Muscle of back (tissue), 11 donors: ENCODE measurements around the gene NFE2L3. TPM values are rescaled to one million over a fixed set of nuclear protein-coding genes. Genes with fewer than 3 reads are reported as not detected.
A peak's percentile ranks its signal among the peaks of the same experiment; 100 is the strongest.
"Not testable (repeated sequence)": the region's sequence is repeated elsewhere in the genome, so short reads cannot be mapped to it uniquely, and the experiment has no call there.

Experiments used
- DNase-seq, 3 donors: peaks; one replicate each; pipeline versions ENCODE4 v3.0.0 to v3.0.0-alpha.2; 2013
- polyA plus RNA-seq, 10 donors: library from polyadenylated mRNA; unstranded; fragments of 120-200 nt; gene quantifications; one replicate each; pipeline ENCODE4 v1.2.1, GENCODE V29; 2013; ENCODE audit not compliant: insufficient read length in 10 of 10

NFE2L3 gene
- polyA plus RNA-seq, 10 donors: 1.7 to 5.9 (median 4.2) TPM

DNA sequence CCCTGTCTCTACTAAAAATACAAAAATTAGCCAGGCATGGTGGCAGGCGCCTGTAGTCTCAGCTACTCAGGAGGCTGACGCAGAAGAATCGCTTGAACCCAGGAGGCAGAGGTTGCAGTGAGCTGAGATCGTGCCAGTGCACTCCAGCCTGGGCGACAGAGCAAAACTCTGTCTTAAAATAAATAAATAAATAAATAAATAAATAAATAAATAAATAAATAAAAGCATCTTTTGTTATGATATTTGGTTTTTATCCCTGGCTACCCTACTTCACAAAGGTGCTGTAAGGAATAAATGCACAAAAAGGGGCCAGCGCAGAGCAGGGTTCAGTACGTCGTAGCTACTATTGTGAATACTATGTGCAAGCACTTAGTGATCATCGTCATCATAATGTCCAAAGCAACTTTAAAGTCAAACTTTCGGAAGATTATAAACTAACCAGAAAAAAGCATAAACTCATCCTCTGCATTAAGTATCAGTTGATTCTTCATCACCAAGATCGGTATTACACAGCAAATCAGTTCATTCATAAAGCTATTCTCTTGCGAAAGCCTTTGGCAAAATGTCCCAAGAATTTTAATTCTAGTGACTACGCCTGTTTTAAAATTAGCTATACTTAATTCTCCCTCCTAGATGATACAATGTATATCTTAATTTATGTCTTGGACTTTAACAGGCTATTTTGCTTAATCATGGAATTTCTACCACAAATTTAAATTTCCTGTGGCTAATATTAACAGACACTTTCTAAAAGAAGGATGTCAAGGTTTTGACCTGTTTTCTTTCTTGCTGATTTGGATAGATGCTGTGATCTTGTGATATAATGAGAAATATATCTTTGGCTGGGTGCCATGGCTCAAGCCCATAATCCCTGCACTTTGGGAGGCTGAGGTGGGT, 7.6 kb upstream of the NFE2L3 start:
- no peak for DNase-seq

DNA sequence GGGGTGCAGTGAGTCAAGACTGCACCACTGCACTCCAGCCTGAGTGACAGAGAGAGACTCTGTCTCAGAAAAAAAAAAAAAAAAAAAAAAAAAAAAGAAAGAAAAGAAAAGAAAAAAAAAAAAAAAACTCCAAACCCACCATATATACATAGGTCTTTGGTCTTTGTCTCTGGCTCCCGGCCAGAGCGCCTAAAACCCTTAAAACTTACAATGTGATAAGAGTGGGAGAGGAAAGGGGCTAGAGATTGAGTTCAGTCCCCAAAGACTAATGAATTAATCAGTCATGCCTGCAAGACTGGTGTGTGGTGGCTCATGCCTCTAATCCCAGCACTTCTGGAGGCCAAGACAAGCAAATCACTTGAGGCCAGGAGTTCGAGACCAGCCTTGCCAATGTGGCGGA, 6.8 kb upstream of the NFE2L3 start:
- no peak for DNase-seq

DNA sequence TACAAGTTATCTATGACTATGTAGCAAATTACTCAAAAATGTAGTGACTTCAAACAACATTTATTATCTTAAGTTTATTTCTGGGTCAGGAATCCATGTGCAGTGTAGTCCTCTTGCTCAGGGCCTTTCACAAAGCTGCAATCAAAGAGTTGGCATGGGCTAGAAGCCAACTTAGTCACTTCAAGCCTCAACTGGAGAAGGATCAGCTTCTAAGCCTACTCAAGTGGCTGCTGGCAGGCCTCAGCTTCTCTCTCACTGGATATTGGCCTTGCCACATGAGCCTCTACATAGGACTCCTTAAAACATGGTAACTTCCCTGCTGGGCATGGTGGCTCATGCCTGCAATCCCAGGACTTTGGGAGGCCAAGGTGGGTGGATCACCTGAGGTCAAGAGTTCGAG, 5.0 kb upstream of the NFE2L3 start:
- DNase-seq: no peak

DNA sequence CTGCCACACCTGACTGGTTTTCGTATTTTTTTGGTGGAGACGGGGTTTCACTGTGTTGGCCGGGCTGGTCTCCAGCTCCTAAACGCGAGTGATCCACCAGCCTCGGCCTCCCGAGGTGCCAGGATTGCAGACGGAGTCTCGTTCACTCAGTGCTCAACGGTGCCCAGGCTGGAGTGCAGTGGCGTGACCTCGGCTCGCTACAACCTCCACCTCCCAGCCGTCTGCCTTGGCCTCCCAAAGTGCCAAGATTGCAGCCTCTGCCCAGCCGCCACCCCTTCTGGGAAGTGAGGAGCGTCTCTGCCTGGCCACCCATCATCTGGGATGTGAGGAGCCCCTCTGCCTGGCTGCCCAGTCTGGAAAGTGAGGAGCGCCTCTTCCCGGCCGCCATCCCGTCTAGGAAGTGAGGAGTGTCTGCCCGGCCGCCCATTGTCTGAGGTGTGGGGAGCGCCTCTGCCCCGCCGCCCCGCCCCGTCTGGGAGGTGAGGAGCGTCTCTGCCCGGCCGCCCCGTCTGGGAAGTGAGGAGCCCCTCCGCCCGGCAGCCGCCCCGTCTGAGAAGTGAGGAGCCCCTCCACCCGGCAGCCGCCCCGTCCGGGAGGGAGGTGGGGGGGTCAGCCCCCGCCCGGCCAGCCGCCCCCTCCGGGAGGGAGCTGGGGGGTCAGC, 4.2 kb upstream of the NFE2L3 start:
- not testable (repeated sequence) for DNase-seq

DNA sequence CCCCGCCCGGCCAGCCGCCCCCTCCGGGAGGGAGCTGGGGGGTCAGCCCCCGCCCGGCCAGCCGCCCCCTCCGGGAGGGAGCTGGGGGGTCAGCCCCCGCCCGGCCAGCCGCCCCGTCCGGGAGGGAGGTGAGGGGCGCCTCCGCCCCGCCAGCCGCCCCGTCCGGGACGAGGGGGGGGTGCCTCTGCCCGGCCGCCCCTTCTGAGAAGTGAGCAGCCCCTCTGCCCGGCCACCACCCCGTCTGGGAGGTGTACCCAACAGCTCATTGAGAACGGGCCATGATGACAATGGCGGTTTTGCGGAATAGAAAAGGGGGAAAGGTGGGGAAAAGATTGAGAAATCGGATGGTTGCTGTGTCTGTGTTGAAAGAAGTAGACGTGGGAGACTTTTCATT, 3.7 kb upstream of the NFE2L3 start:
- DNase-seq: not testable (repeated sequence)

DNA sequence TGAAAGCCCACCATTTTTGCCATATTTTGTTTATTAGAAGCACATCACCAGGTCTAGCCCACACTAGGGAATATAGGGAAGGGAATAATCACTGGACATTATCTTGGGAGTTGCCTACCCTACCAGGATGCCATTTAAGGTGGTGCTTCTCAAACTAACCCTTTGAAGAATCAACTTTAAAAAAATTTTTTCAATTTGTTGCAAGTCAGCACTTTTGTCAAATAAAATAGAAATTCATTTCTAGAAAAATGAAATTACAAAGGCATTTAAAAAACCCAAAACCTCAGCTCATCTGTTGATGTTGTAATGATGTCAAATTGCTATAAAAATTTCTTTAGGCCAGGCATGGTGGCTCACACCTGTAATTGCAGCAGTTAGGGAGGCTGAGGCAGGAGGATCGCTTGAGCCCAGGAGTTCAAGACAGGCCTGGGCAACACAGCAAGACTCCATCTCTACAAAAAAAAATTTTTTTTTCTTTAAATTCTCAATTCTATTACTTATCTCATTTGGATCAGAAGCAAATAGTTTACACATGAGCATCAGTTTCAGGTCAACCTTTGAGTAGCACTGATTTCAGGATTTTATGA, 2.5 kb upstream of the NFE2L3 start:
- DNase-seq: no peak

DNA sequence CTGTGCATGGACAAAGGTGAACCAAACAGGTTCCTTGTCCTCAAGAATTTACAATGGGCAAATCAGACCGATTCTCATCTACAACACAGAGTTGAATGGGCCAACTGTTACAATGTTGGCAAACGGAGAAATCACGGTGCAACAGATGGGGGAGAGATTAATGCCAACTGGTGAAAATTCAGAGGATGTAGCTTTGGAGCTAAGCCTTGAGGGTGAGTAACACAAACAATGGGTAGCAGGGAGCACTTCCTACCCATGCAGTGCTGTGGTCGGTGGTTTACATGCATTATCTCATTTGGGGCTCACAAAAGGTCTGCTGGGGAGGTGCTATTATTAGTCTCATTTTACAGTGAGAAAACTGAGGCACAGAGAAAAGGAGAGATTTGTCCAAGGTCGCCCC, 902 bp upstream of the NFE2L3 start:
- DNase-seq: no peak

DNA sequence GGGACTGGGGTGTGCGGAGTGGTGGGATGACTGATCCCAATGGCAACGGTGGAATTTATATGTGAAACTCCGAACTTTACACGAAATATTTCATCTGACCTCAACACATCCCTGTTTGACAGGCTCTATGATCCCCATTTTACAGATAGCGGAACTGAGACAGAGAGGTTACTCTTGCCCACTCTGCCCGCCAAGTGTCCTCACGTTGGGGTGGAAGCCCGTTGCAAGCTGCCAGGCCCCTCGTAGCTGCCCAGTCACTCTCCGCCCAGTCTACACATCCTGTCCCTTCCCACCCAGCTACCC, 397 bp upstream of the NFE2L3 start:
- DNase-seq: no peak

DNA sequence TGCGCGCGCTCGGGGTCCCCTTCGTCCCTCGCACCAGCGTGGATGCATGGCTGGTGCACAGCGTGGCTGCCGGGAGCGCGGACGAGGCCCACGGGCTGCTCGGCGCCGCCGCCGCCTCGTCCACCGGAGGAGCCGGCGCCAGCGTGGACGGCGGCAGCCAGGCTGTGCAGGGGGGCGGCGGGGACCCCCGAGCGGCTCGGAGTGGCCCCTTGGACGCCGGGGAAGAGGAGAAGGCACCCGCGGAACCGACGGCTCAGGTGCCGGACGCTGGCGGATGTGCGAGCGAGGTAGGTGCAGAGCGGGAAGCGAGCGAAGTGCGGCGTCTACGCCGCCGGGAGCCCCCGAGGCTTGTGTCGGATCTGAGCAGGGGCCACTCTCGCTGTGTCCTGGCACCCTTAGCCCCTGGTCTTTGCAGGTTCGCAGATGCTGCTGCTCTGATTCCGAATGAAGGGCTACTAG, 813 bp downstream of the NFE2L3 start:
- DNase-seq: peak in 1 of 3 donors; percentile 20

DNA sequence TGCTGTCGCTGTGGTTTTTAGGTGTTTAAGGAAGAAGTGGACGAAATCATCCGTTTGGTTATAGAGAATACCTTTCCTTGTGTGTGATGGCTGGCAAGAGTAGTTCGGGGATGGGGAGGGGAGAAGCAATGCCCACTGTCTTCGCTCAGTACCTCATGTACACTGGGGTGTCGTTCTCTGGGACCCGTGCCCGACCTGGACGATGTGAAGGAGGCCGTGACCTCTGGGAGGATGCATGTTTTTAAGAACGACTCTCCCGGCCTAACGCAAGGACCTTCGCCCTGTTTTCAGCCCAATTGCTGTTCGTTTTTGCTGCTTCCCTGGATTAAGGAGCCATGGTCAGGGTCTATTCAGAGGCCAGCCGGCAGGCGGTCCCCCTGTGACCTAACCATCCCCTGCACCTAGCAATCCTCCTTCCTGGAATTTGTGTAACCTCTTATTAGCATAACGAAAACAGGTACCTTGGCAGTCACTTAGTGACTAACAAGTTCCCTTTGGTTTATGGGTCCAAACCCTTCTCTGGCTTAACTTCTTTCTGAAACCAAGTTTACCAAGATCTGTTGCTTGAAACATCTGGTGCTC, 1.3 kb downstream of the NFE2L3 start:
- peak in 1 of 3 donors; percentile 19 for DNase-seq

DNA sequence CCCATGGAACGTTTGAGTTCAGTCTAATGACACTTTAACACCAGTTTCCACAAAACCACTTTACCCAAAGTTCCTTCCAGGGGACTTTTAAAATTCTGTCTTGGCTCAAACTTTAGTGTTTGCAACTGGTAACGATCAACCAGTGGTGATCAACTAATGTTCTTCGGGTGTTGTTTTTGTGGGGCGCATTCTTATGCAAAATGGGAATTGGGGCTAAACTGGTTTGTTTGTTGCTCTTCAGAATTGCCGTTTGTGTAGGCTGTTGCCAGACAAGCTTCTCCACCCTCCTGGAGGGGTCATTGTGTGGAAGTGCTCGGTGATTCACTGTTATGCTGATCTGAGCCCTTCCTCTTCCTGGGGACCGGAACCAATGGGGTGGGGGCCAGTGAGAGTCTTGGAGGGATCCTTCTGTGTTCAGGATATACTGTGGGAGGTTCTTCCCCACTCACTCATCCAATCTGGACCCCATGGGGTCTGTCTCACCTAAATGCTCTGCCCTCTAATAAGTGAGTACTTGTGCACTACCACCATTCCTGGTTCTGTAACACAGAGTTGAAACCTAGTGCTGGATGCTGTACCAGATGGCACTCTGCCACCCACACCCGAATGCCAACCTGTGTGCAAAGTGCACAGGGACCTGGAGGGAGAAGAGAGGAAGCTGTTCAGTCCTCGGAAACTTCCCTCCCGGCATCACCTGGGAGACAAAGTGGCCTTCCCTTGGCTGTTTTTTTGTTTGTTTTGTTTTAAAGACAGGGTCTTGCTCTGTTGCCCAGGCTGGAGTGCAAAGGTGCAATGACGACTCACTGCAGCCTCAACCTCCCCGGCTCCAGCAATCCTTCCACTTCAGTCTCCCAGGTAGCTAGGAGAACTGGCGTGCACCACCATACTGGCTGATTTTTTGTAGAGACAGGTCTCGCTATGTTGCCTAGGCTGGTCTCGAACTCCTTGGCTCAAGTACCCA, 2.1 kb downstream of the NFE2L3 start:
- DNase-seq: no peak

DNA sequence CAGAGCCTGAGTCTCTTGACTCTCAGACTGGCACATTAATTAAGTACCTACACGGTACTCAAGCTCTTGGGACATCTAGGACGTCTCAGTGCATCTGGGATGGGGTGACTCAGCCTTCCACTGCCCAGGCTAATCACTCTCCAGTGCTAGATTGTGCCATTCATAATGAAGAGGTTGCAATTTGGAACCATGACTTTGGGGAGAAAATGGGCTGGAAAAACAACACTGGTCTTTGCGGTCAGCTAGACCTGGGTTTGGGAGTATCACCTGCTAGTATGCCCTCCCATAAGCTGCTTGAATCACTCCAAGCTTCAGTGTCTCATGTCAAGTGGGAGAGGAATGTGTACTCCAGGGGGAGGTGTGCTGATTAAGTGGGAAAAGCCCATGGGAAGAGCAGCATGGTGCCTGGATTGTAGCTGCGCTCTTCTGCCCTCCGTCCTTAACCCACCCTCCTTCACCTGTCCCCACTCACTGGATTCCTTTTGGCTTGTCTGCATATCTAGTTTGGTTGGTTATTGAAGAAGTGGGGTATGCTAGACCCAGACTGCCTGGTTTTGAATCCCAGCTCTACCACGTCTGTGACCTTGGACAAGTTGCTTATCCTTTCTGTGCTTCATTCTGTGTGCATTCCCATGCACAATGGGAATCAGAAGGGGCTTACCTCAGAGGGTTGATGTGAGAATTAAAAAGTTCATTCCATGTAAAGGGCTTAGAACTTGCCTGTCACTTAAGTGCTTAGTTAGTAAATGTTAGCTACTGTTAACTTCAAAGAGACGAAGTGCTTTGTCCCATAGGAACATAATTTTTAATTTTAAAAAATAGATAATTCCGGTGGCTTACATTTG, 3.8 kb downstream of the NFE2L3 start:
- no peak for DNase-seq

DNA sequence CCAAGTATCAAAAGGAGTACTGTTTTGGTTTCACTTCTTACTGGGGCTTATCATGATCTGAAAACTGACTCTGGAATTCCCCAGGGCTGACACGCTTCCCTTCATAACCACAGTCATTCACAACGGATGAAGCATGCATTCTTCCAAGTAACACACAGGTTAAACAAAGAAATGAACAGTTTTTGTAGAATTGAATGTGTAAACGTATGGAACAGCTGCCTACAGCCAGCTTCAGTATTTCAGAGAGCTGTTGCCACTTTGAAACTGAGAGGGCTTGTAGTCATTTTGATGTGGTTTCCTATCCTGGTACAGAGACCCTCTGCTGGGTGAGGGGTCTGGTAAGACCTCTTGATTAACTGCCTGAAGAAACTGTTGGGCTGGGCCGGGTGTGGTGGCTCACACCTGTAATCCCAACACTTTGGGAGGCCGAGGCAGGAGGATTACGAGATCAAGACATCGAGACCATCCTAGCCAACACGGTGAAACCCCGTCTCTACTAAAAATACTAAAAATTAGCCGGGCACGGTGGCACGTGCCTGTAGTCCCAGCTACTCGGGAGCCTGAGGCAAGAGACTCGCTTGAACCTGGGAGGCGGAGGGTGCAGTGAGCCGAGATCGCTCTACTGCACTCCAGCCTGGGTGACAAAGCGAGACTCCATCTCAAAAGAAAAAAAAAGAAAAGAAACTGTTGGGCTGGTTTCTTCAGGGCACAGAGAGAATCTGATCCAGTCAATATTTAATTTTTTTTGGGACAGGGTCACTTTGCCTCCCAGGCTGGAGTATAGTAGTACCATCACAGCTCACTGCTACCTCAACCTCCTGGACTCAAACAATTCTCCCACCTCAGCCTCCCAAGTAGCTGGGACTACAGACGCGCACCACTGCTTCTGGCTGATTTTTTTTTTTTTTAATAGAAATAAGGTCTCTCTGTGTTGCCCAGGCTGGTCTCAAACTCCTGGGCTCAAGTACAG, 4.7 kb downstream of the NFE2L3 start:
- DNase-seq: peak in 1 of 3 donors; percentile 76

DNA sequence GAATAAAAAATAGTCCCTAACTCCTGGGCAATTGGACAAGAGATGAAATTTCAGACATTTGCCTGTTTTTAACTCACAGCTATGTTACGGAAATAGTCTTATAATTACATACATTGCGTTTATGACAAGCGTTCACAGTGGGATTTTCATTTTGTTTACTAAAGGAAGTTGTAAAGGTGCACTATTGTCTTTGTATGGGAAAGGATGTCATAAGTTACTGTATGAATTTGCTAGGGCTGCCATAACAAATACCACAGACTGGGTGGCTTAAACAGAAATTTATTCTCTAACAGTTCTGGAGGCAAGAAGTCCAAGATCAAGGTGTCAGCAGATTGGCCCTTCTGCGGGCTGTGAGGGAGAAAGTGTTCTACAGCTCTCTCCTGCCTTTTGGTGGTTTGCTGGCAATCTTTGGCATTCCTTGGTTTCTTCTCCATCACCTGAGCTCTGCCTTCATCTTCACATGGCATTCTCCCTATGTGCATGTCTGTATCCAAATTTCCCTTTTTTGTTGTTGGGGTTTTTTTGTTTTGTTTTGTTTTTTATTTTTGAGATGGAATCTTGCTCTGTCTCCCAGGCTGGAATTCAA, 5.6 kb downstream of the NFE2L3 start:
- DNase-seq: no peak

DNA sequence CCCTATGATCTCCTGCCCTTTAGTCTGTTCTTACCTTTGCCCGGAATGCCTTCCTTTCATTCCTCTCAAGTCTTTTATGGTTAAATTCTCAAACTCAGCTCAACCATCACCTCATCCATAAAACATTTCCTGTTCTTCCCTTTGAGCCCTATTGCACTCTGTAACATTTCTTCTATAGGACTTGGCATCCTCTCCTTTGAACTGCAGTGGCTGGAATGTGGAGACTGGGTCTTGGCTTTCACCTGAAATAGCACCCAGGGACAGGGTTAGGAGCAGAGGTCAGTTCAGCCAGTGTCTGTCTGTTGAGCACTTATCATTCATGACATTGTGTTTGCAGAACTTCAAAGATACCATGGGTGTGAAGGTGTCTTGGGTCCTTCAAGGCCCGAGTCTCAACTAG, 7.2 kb downstream of the NFE2L3 start:
- DNase-seq: no peak

DNA sequence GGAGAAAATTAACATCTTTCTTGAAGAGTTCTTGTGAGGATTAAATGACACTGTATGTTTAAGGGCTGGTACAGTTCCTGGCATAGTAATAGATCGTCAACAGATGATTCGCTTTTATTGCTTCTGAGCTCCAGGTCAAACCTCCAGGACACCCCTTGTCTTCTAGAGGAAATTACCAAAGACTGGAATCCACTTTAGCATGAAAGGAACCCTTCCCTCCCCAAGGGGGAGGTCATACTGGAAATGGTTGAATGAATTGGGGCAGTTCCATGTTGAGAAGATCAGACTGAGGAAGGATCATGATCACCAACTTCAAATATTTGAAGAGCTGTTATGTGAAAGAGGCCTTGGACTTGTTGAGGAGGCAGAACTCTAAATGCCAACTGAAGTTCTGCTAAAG, 8.9 kb downstream of the NFE2L3 start:
- no peak for DNase-seq

DNA sequence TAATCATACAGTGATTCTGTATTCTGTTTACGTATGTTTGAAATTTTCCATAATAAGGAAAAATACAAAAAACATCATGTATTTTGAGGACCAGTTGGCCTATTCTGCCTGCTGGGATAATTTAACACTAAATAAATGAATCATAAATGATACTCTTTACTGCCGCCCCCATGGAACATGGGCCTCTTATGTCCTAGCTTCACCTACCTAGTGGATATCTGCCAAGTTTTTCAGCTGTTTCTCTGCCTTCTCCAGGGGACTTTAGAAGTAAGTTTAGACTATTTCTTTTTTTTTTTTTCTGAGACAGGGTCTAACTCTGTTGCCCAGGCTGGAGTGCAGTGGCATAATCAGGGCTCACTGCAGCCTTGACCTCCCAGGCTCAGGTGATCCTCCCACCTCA, 10.4 kb downstream of the NFE2L3 start:
- DNase-seq: no peak

DNA sequence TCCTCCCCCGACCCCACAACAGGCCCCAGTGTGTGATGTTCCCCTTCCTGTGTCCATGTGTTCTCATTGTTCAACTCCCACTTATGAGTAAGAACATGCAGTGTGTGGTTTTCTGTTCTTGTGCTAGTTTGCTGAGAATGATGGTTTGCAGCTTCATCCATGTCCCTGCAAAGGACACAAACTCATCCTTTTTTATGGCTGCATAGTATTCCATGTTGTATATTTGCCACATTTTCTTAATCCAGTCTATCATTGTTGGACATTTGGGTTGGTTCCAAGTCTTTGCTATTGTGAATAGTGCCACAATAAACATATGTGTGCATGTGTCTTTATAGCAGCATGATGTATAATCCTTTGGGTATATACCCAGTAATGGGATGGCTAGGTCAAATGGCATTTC, 11.8 kb downstream of the NFE2L3 start:
- not testable (repeated sequence) for DNase-seq
